Colonic mucosa (tissue), 4 donors: ENCODE measurements around the gene CAMTA1. TPM values are rescaled to one million over a fixed set of nuclear protein-coding genes. Genes with fewer than 3 reads are reported as not detected.

Experiments
- DNase-seq: peaks from one replicate; pipeline ENCODE4 v3.0.0-alpha.2; 2020
- H3K27ac ChIP-seq: fragments of 200-600 bp; one replicate; pipeline ENCODE4 v1.8.0; 2021
- H3K27me3 ChIP-seq: fragments of 200-600 bp; one replicate; pipeline ENCODE4 v1.8.0; 2021
- H3K36me3 ChIP-seq: fragments of 200-600 bp; one replicate; pipeline ENCODE4 v1.8.0; 2021
- H3K4me1 ChIP-seq: fragments of 200-600 bp; one replicate; pipeline ENCODE4 v1.8.0; 2021; ENCODE audit warnings: mild to moderate bottlenecking
- H3K4me3 ChIP-seq: fragments of 200-600 bp; one replicate; pipeline ENCODE4 v1.8.0; 2021
- H3K9ac ChIP-seq, 2 donors: one replicate each; pipeline ENCODE4 v1.7.0; 2013; ENCODE audit warnings: control low read depth in 2 of 2, low read depth in 2 of 2, low read length in 2 of 2
- H3K9me3 ChIP-seq: fragments of 200-600 bp; one replicate; pipeline ENCODE4 v1.8.0; 2021
- intact Hi-C: fragments of 100-400 bp; cut with DNase I; formaldehyde crosslinking; loops from one replicate; pipeline ENCODE4 v1.14.1; 2022
- total RNA-seq, 2 donors: library from RNA; stranded (reverse); fragmentation: NEBNext Ultra II Directional in 1 of 2; extraction: Animal tissue kit (Norgen Biotek cat#: 25700) in 1 of 2; gene quantifications; one replicate each; pipeline ENCODE4 v1.2.1, GENCODE V29; 2021
- TF ChIP-seq, protein P1 (sequence below): fragments of 200-600 bp; IDR thresholded peaks from one replicate; pipeline ENCODE4 v1.8.0; 2022; ENCODE audit warnings: antibody characterized with exemption, mild to moderate bottlenecking
- donor health status: healthy.
- donor health status: DM: no; HTN: no; CAD: no.
- donor health status: DM: no; HTN: no; CAD: no.

CAMTA1 gene
- total RNA-seq, 2 donors from 2014 or later: 76.8 to 92.8 TPM

DNA sequence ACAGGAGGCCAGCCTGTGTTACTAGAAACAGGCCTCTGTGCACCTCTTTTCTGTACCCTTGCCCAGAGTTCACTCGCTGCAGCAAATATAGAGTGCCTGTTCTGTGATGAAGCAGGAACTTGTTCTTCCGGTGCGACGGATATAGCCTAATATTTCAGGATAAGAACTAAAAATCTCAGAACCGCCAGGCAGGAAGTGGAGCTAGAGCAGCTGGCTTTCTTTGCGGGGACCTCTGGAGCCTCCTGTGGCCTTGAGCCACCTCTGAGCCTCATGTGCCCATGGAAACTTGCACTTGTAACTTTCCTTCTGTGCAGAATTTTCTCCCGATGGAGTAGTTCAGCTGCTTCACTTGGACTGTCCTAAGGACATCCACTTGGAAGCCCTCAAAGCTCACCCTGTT is 941.4 kb downstream of the CAMTA1 start:
- H3K9ac ChIP-seq: no peak overlapping the region
- DNase-seq: no peak
- no peaks in the 10 kb centered on the region for H3K36me3 ChIP-seq
- intact Hi-C loops: no loop called here
- no peaks in the 10 kb centered on the region for H3K4me1 ChIP-seq
- no peak overlapping the region for H3K4me3 ChIP-seq
- TF ChIP-seq, protein P1, sequence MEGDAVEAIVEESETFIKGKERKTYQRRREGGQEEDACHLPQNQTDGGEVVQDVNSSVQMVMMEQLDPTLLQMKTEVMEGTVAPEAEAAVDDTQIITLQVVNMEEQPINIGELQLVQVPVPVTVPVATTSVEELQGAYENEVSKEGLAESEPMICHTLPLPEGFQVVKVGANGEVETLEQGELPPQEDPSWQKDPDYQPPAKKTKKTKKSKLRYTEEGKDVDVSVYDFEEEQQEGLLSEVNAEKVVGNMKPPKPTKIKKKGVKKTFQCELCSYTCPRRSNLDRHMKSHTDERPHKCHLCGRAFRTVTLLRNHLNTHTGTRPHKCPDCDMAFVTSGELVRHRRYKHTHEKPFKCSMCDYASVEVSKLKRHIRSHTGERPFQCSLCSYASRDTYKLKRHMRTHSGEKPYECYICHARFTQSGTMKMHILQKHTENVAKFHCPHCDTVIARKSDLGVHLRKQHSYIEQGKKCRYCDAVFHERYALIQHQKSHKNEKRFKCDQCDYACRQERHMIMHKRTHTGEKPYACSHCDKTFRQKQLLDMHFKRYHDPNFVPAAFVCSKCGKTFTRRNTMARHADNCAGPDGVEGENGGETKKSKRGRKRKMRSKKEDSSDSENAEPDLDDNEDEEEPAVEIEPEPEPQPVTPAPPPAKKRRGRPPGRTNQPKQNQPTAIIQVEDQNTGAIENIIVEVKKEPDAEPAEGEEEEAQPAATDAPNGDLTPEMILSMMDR: no peak
- H3K27me3 ChIP-seq: no peaks in the 10 kb centered on the region
- H3K27ac ChIP-seq: no peak overlapping the region
- no peaks in the 10 kb centered on the region for H3K9me3 ChIP-seq

DNA sequence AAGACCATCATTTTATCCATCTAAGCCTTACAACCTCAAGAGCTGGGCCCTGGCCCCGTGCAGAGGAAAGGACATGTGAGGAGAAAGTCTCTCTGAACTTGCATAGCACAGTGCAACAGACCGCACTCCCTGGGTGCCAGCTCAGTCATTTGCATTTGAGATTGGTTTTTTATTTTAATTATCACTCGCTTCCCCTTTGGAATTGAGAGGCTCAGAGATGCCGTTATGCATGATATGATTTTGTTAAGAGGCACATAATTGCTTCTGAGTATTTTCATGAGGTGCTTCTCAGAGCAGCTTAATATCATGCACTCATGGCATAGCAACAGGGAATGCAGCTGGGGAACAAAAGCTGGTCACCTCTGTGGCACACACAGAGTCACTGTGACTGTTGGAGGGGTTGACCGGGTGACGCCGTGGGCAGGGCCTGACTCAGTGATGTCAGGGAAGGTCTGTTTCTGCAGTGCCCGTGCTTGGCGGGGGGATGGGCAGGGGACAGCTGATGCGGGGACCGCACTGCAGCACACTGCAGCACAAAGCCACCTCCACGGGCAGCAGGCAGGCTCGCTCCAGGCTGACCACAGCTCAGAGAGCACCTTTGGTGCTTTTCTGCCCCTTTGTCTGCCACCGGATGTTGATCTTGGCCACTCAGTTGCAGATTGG is 942.7 kb downstream of the CAMTA1 start:
- intact Hi-C loops: no loop called here
- TF ChIP-seq, protein P1: no peak

DNA sequence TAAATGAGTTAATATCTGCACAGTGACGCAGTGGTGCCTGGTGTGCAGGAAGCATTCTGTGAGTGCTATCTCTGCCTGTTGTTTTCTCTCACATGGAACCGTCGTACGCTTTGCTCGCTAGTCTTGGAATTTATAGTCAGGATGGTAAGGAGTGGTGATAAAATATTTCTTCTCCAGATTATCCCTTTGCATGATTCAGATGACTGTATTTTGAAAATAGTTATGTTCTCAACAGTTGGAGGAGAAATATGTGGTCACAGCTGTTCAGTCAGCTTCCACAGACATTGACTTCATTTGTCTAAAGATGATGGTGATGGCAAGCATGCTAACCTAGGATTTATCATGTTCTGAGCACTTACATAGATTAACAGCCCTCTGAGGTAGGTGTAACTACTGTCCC is 944.5 kb downstream of the CAMTA1 start:
- Histone ChIP-seq H3K27ac (no peak overlapping the region), H3K9me3 (no peaks in the 10 kb centered on the region), H3K4me3 (no peak overlapping the region), H3K27me3 (no peaks in the 10 kb centered on the region), H3K36me3 (no peaks in the 10 kb centered on the region), H3K9ac (no peak overlapping the region), H3K4me1 (no peaks in the 10 kb centered on the region)
- TF ChIP-seq, protein P1: no peak
- no peak for DNase-seq
- intact Hi-C loops: no loop called here

More for the DNA sequence above, 942.7 kb downstream of the CAMTA1 start:
- Histone ChIP-seq H3K4me1 (no peaks in the 10 kb centered on the region), H3K27ac (no peak overlapping the region), H3K9ac (no peak overlapping the region), H3K4me3 (no peak overlapping the region), H3K27me3 (no peaks in the 10 kb centered on the region), H3K9me3 (no peaks in the 10 kb centered on the region), H3K36me3 (no peaks in the 10 kb centered on the region)
- no peak for DNase-seq

DNA sequence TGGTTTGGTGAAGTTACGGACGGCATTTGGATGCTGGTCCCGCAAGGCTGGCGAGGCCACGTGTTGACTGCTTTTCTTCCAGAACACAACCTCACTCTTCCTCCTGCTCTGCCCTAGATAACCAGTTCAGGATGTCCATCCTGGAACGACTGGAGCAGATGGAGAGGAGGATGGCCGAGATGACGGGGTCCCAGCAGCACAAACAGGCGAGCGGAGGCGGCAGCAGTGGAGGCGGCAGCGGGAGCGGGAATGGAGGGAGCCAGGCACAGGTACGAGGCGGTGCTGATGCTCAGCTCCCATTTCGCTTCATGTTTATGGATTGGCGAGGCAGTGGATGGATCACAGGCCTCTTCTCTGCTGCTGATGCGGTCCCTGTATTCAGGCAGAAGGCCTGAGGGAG is 947.1 kb downstream of the CAMTA1 start:
- Histone ChIP-seq H3K36me3 (no peaks in the 10 kb centered on the region), H3K4me1 (no peaks in the 10 kb centered on the region), H3K27ac (no peak overlapping the region), H3K27me3 (no peaks in the 10 kb centered on the region), H3K4me3 (no peak overlapping the region), H3K9me3 (no peaks in the 10 kb centered on the region), H3K9ac (no peak overlapping the region)
- no peak for DNase-seq
- intact Hi-C loops: no loop called here
- TF ChIP-seq, protein P1: no peak

DNA sequence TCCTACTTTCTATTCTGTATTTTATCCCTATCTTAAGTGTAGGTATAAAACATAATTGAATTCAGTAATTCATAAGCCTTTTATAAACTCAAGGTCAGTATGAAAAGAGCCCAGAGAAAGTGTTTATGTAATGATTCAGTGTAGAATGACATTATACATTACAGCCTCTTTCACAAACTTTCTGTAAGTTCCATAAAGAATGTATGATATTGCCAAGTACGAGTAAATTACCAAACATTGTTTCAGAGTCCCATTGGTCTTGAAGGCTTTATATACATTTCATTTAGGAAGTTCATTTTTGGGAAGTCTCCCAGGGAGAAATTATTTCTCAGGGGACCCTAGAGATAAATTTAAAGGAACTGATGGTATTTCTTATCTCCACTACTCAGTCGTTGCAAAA is 948.0 kb downstream of the CAMTA1 start:
- Histone ChIP-seq H3K27ac (no peak overlapping the region), H3K27me3 (no peaks in the 10 kb centered on the region)
- intact Hi-C loops: no loop called here

More for the DNA sequence above, 948.0 kb downstream of the CAMTA1 start:
- H3K4me3 ChIP-seq: no peak overlapping the region
- H3K4me1 ChIP-seq: no peaks in the 10 kb centered on the region
- DNase-seq: no peak
- TF ChIP-seq, protein P1: no peak
- H3K9ac ChIP-seq: no peak overlapping the region
- H3K9me3 ChIP-seq: no peaks in the 10 kb centered on the region
- H3K36me3 ChIP-seq: no peaks in the 10 kb centered on the region
